ENCODE measurements around the gene IL4R.
A peak's percentile ranks its signal among the peaks of the same experiment; 100 is the strongest.

IL4R gene

DNA sequence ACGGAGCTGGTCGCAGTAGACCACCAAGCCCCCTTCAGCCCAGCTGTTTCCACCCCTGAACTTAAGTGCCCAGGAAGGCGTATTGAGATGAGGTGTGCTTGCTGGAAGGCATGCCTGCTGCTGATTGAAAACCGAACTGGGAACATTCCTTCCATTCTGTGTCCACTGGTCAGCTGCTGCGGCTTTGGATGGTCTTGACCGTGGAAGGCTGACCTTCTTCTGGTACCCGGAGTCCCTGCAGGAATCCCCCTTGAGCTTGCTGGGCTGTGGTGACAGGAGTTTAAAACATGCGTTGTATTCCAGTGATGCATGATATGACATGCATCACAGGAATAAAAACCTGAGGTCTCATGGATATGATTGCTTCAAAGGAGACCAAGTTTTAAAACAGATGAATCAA is 31.4 kb downstream of the IL4R start:
- peaks cover 59% of the 10 kb centered on the region for H3K36me3 Mint-ChIP-seq (ENCODE audit: insufficient read depth)
- H3K9me3 Mint-ChIP-seq: no peaks in the 10 kb centered on the region
- peaks cover 30% of the 10 kb centered on the region for H3K4me1 Mint-ChIP-seq
- no peak overlapping the region for H3K4me3 Mint-ChIP-seq
- DNase-seq (ENCODE audit: low spot score in 2 of 2) (no peak), ATAC-seq (replicated peaks; ENCODE audit: extremely low read depth, poor library complexity, severe bottlenecking) (no peak)
- H3K27ac Mint-ChIP-seq (ENCODE audit: low read depth): no peak overlapping the region
- H3K27me3 Mint-ChIP-seq: no peaks in the 10 kb centered on the region

DNA sequence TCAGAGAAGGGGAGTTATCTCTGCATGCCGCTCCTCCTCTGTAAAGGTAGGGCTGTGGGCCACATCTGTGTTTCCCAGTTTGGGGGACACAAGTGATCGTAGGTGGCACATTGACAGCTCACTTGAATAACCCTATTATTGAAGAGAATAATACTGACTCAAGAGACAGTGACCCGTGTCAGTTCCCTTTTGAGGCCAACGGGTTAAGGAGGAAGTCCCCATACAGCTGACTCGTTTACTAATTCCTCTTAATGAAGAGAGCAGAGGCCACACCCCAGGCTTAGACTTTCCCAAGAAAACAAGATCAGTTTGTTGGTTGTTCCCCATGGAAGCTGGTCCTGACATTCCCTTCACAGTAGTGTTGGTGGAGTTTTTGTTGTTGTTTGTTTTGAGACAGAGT is 33.0 kb downstream of the IL4R start:
- H3K36me3 Mint-ChIP-seq (ENCODE audit: insufficient read depth): peaks cover 56% of the 10 kb centered on the region
- H3K27me3 Mint-ChIP-seq: no peaks in the 10 kb centered on the region
- peaks cover 15% of the 10 kb centered on the region for H3K4me1 Mint-ChIP-seq
- no peak overlapping the region for H3K4me3 Mint-ChIP-seq
- DNase-seq (ENCODE audit: low spot score in 2 of 2) (no peak), ATAC-seq (replicated peaks; ENCODE audit: extremely low read depth, poor library complexity, severe bottlenecking) (no peak)
- no peaks in the 10 kb centered on the region for H3K9me3 Mint-ChIP-seq
- no peak overlapping the region for H3K27ac Mint-ChIP-seq (ENCODE audit: low read depth)

DNA sequence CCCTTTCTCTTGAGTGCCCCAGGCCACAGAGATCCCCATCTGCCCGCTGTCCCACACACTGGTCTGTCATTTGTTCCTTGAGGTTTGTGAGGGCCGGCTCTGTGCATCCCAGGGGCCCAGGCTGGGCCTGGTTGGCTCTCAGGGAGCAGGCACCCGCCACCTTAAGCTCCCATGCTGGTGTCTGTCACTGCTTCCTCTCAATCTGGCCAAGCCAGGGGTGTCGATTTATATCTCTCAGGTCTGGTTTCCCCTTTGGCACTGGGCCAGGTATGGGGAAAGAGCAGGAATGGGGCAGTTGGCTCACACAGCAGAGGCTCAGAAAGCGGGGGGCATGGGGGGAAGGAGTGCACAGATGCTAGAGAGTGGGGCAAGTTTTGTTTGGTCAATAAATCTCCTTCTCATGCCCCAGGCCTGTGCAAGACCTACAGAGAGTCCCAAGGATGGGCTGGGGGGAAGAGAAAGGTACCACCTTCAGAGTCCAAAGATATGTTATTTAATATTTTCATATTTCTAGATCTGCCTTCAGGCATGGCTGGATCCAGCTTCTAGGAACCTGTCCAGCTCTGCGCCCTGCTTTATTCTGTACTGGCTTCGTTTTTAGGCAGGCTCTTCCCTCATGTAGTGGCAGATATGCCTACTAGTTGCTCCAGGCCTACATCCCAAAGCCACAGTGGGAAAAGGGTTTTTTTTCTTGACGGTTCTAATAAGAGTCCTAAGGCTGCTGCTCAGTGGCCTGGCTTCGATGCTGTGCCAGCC is 34.3 kb downstream of the IL4R start:
- Mint-ChIP-seq H3K27ac (ENCODE audit: low read depth) (peak overlapping the region; percentile 10), H3K9me3 (no peaks in the 10 kb centered on the region), H3K36me3 (ENCODE audit: insufficient read depth) (peaks cover 52% of the 10 kb centered on the region), H3K4me3 (no peak overlapping the region), H3K27me3 (no peaks in the 10 kb centered on the region), H3K4me1 (peaks cover 10% of the 10 kb centered on the region)
- no peak for ATAC-seq (replicated peaks; ENCODE audit: extremely low read depth, poor library complexity, severe bottlenecking)
- DNase-seq (ENCODE audit: low spot score in 2 of 2): no peak

DNA sequence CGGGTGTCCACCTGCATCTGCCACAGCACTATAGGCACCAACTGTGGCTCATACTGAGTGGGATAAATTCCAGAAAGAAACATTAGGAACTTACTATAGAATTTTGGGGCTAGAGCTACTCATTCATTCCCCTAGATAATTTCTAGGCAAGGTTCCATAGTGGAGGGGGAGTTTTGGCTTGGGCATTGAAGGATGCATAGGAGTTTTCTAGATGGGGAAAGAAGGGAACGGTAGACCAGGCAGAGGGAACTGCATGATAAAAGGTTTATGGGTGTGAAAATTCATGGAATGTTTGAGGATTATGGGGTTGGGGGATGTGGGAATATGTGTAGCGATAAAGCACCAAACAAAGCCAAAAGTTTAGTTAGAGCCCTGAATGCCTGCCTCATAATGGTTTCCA is 35.5 kb downstream of the IL4R start:
- no peak for ATAC-seq (replicated peaks; ENCODE audit: extremely low read depth, poor library complexity, severe bottlenecking)
- Mint-ChIP-seq H3K27me3 (no peaks in the 10 kb centered on the region), H3K9me3 (no peaks in the 10 kb centered on the region), H3K4me3 (no peak overlapping the region), H3K4me1 (peaks cover 14% of the 10 kb centered on the region), H3K27ac (ENCODE audit: low read depth) (peak overlapping the region; percentile 10), H3K36me3 (ENCODE audit: insufficient read depth) (peaks cover 51% of the 10 kb centered on the region)
- DNase-seq (ENCODE audit: low spot score in 2 of 2): no peak

DNA sequence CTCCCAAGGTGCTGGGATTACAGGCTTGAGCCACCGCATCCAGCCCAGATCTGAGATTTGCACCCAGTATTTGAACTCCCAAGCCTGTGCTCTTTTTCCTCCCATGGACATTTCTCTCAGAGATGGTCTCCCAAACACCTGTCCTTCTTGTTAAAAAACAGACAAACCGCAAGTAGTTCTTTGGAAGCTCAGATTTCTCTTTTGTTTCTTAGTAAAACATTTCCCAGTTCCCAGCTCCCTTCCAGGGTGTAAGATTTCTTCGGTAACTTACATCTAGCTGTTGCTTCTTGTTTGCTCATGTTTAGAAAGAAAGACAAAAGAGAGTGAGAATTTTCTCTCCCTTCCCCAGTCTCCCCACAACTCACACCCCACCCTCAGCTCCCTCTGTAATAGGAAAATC is 36.2 kb downstream of the IL4R start:
- Mint-ChIP-seq H3K4me3 (no peak overlapping the region), H3K4me1 (peaks cover 16% of the 10 kb centered on the region), H3K27me3 (no peaks in the 10 kb centered on the region), H3K36me3 (ENCODE audit: insufficient read depth) (peaks cover 53% of the 10 kb centered on the region), H3K9me3 (no peaks in the 10 kb centered on the region), H3K27ac (ENCODE audit: low read depth) (no peak overlapping the region)
- DNase-seq (ENCODE audit: low spot score in 2 of 2): no peak
- no peak for ATAC-seq (replicated peaks; ENCODE audit: extremely low read depth, poor library complexity, severe bottlenecking)

DNA sequence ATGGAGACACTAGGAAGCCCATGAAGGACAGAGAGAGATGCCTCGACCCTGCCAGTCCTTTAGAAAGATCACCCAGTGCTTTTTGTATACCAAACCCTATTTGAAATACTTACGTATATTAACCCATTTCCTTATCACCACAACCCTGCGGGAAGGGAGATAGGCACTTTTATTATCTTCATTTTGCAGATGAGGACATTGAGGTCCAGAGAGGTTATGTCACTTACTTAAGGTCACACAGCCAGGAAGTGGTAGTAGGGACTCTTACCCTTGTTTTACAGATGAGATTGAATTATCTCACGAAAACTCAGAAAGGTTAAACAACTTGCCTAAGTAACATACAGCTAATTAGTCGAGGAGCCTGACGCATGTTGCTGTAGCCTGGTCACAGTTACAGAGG is 38.2 kb downstream of the IL4R start:
- Mint-ChIP-seq H3K4me3 (no peak overlapping the region), H3K36me3 (ENCODE audit: insufficient read depth) (peaks cover 60% of the 10 kb centered on the region), H3K27me3 (no peaks in the 10 kb centered on the region), H3K9me3 (no peaks in the 10 kb centered on the region), H3K27ac (ENCODE audit: low read depth) (no peak overlapping the region), H3K4me1 (peaks cover 21% of the 10 kb centered on the region)
- DNase-seq (ENCODE audit: low spot score in 2 of 2) (no peak), ATAC-seq (replicated peaks; ENCODE audit: extremely low read depth, poor library complexity, severe bottlenecking) (no peak)

DNA sequence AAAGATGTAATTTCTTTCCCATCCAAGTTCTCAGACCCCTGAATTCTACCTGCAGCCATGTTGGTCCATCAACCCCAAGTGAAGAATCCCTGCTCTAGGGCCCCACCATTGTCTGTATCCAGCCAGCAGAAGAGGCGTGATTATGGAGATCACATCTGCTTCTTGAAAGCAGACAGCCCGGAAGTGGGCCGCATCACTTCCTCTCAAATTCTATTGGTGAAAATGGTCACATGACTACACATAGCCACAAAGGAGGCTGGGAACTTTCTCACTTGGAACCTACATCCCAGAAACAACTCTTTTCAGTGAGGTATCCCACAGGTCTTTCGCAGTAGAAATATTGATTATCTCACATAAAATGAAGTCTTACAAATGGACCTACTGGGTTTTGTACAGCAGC is 40.1 kb downstream of the IL4R start:
- DNase-seq (ENCODE audit: low spot score in 2 of 2) (no peak), ATAC-seq (replicated peaks; ENCODE audit: extremely low read depth, poor library complexity, severe bottlenecking) (no peak)
- Mint-ChIP-seq H3K4me3 (no peak overlapping the region), H3K36me3 (ENCODE audit: insufficient read depth) (peaks cover 58% of the 10 kb centered on the region), H3K4me1 (peaks cover 10% of the 10 kb centered on the region), H3K27me3 (no peaks in the 10 kb centered on the region), H3K9me3 (no peaks in the 10 kb centered on the region), H3K27ac (ENCODE audit: low read depth) (peak overlapping the region; percentile 23)

DNA sequence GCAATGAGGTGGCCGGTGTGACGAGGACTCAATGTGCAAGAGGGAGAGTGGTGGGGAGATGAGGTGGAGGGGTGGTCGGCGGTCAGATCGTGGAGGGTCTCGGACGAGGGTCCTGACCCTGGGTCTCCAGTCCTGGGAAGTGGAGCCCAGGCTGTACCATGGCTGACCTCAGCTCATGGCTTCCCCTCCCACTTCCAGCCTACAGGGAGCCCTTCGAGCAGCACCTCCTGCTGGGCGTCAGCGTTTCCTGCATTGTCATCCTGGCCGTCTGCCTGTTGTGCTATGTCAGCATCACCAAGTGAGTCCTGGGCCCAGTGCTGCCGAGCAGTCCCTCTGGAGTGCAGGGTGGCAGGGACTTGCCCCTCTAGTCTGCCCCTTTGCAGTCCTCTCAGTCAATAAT is 41.8 kb downstream of the IL4R start:
- Mint-ChIP-seq H3K4me3 (no peak overlapping the region), H3K36me3 (ENCODE audit: insufficient read depth) (peaks cover 52% of the 10 kb centered on the region), H3K27me3 (no peaks in the 10 kb centered on the region), H3K9me3 (no peaks in the 10 kb centered on the region), H3K27ac (ENCODE audit: low read depth) (peak overlapping the region; percentile 23), H3K4me1 (peaks cover 10% of the 10 kb centered on the region)
- DNase-seq (ENCODE audit: low spot score in 2 of 2): peak in 1 of 2 donors; percentile 26
- ATAC-seq (replicated peaks; ENCODE audit: extremely low read depth, poor library complexity, severe bottlenecking): peak; percentile 46

DNA sequence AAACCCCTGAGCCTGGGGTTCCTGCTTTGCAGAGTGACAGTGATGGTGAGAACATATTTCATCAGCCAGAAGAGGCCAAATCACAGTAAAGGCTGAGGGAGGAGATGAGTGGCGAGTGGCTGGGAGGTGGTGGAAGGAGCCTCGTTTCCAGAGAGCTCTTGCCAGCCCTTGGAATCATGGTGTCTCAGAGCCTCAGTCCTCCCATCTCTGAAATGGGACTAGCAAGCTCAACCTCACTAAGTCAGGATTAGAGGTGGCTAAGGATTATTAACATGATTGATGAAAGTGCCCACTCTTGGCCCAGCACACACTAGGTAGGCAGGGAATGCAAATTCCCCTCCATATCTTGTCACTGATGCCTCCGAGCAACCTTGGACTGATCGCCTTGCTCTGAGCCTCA is 43.0 kb downstream of the IL4R start:
- H3K9me3 Mint-ChIP-seq: no peaks in the 10 kb centered on the region
- no peak for ATAC-seq (replicated peaks; ENCODE audit: extremely low read depth, poor library complexity, severe bottlenecking)
- H3K36me3 Mint-ChIP-seq (ENCODE audit: insufficient read depth): peaks cover 56% of the 10 kb centered on the region
- H3K4me3 Mint-ChIP-seq: peak overlapping the region; percentile 28
- peaks cover 10% of the 10 kb centered on the region for H3K4me1 Mint-ChIP-seq
- no peak for DNase-seq (ENCODE audit: low spot score in 2 of 2)
- H3K27ac Mint-ChIP-seq (ENCODE audit: low read depth): no peak overlapping the region
- no peaks in the 10 kb centered on the region for H3K27me3 Mint-ChIP-seq

DNA sequence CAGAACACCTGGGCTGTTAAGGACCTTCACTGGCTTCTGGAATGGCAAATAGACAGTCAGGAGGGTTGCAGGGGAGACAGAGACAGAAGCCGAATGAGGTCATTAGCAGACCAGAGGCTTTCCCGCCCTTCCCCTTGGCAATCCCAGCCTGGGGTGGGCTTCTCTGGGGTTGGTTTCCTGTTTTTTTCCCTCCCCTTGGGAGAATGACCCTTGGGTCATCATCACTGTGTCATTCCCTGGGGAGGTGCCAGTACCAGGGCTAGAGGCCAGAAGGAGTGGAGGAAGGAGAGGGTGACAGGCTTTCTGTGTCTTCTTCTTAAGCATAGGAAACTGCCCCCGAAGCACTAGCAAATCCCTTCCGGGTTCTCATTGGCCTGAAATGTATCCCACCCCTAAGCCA is 45.3 kb downstream of the IL4R start:
- H3K4me1 Mint-ChIP-seq: peaks cover 9% of the 10 kb centered on the region
- no peak overlapping the region for H3K4me3 Mint-ChIP-seq
- DNase-seq (ENCODE audit: low spot score in 2 of 2): no peak
- H3K27ac Mint-ChIP-seq (ENCODE audit: low read depth): no peak overlapping the region
- peaks cover 50% of the 10 kb centered on the region for H3K36me3 Mint-ChIP-seq (ENCODE audit: insufficient read depth)
- no peaks in the 10 kb centered on the region for H3K27me3 Mint-ChIP-seq
- no peaks in the 10 kb centered on the region for H3K9me3 Mint-ChIP-seq
- no peak for ATAC-seq (replicated peaks; ENCODE audit: extremely low read depth, poor library complexity, severe bottlenecking)

DNA sequence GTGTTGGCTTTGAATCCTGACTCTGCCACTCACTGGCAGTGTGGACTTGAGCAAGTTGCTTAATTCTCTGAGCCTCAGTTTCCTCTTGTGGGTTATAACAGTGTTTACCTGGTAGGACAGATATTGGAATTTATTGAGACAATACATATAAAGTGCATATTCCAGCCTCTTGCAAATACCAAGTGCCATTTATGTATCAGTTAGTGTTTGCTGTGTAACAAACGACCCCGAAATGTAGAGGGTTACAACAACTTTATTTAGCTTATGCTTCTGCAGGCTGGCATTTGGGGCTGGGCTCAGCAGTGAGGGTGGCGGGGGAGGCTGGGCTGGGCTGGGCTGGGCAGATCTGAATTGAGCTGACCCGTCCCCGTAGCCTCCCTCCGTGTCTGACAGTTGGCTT is 45.8 kb downstream of the IL4R start:
- DNase-seq (ENCODE audit: low spot score in 2 of 2): no peak
- no peak overlapping the region for H3K27ac Mint-ChIP-seq (ENCODE audit: low read depth)
- H3K4me3 Mint-ChIP-seq: no peak overlapping the region

DNA sequence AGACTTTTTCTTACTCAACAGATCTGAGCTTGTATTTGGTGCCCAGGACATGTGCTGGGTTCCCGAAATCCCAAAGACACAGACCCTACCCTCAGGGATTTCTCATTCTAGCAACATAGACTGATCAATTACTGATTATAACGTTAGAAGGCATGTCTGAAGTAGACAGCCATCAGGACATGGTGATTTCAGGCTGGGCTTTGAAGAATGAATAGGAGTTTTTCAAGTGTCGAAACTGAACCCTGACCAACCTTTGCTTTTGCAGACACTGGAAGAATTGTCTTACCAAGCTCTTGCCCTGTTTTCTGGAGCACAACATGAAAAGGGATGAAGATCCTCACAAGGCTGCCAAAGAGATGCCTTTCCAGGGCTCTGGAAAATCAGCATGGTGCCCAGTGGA is 48.2 kb downstream of the IL4R start:
- peaks cover 10% of the 10 kb centered on the region for H3K4me1 Mint-ChIP-seq
- no peaks in the 10 kb centered on the region for H3K27me3 Mint-ChIP-seq
- no peak for DNase-seq (ENCODE audit: low spot score in 2 of 2)
- H3K4me3 Mint-ChIP-seq: no peak overlapping the region
- no peaks in the 10 kb centered on the region for H3K9me3 Mint-ChIP-seq
- H3K27ac Mint-ChIP-seq (ENCODE audit: low read depth): peak overlapping the region; percentile 75
- H3K36me3 Mint-ChIP-seq (ENCODE audit: insufficient read depth): peaks cover 36% of the 10 kb centered on the region
- ATAC-seq (replicated peaks; ENCODE audit: extremely low read depth, poor library complexity, severe bottlenecking): no peak

More for the DNA sequence above, 45.8 kb downstream of the IL4R start:
- H3K9me3 Mint-ChIP-seq: no peaks in the 10 kb centered on the region
- peaks cover 46% of the 10 kb centered on the region for H3K36me3 Mint-ChIP-seq (ENCODE audit: insufficient read depth)
- no peaks in the 10 kb centered on the region for H3K27me3 Mint-ChIP-seq
- H3K4me1 Mint-ChIP-seq: peaks cover 5% of the 10 kb centered on the region
- ATAC-seq (replicated peaks; ENCODE audit: extremely low read depth, poor library complexity, severe bottlenecking): no peak

DNA sequence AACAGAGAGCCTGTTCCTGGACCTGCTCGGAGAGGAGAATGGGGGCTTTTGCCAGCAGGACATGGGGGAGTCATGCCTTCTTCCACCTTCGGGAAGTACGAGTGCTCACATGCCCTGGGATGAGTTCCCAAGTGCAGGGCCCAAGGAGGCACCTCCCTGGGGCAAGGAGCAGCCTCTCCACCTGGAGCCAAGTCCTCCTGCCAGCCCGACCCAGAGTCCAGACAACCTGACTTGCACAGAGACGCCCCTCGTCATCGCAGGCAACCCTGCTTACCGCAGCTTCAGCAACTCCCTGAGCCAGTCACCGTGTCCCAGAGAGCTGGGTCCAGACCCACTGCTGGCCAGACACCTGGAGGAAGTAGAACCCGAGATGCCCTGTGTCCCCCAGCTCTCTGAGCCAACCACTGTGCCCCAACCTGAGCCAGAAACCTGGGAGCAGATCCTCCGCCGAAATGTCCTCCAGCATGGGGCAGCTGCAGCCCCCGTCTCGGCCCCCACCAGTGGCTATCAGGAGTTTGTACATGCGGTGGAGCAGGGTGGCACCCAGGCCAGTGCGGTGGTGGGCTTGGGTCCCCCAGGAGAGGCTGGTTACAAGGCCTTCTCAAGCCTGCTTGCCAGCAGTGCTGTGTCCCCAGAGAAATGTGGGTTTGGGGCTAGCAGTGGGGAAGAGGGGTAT is 48.9 kb downstream of the IL4R start:
- DNase-seq (ENCODE audit: low spot score in 2 of 2): no peak
- Mint-ChIP-seq H3K36me3 (ENCODE audit: insufficient read depth) (peaks cover 34% of the 10 kb centered on the region), H3K27ac (ENCODE audit: low read depth) (peak overlapping the region; percentile 75), H3K9me3 (no peaks in the 10 kb centered on the region), H3K4me3 (no peak overlapping the region), H3K27me3 (no peaks in the 10 kb centered on the region), H3K4me1 (peaks cover 13% of the 10 kb centered on the region)
- no peak for ATAC-seq (replicated peaks; ENCODE audit: extremely low read depth, poor library complexity, severe bottlenecking)

Data from central memory CD8-positive, alpha-beta T cell (primary cell).